Uterus (tissue), 4 donors: Measurements from ENCODE around the gene GAPVD1. TPM values are rescaled to one million over a fixed set of nuclear protein-coding genes. Genes with fewer than 3 reads are reported as not detected.

ENCODE experiments used
- DNase-seq, 2 donors: peaks; one replicate each; pipeline ENCODE4 v3.0.0-alpha.2; 2019 to 2020
- H3K27ac ChIP-seq, 2 donors: fragments of 200-600 bp; sonication (generic); 1 replicate in 1 of 2; 2 replicates in 1 of 2; pipeline ENCODE4 v1.5.1; 2016 to 2018
- H3K27me3 ChIP-seq, 2 donors: fragments of 200-600 bp; sonication (generic); one replicate each; pipeline ENCODE4 v1.5.1; 2018 to 2019; ENCODE audit warnings: control low read depth in 1 of 2
- H3K36me3 ChIP-seq, 2 donors: fragments of 200-600 bp; sonication (generic); one replicate each; pipeline ENCODE4 v1.5.1; 2019; ENCODE audit warnings: control low read depth in 1 of 2
- H3K4me1 ChIP-seq, 2 donors: fragments of 200-600 bp; sonication (generic); one replicate each; pipeline ENCODE4 v1.5.1; 2018 to 2019; ENCODE audit warnings: control low read depth in 1 of 2
- H3K4me3 ChIP-seq, 2 donors: fragments of 200-600 bp; sonication (generic); 1 replicate in 1 of 2; 2 replicates in 1 of 2; pipeline ENCODE4 v1.5.1; 2018 to 2019; ENCODE audit warnings: mild to moderate bottlenecking in 1 of 2
- H3K9me3 ChIP-seq, 2 donors: fragments of 200-600 bp; sonication (generic); one replicate each; pipeline ENCODE4 v1.5.1; 2019; ENCODE audit warnings: control low read depth in 1 of 2
- POLR2A ChIP-seq, 2 donors: fragments of 450-650 bp; IDR thresholded peaks; one replicate each; pipeline ENCODE4 v1.6.1; 2016; ENCODE audit warnings: antibody characterized with exemption in 2 of 2, mild to moderate bottlenecking in 1 of 2, moderate library complexity in 1 of 2
- intact Hi-C: fragments of 100-400 bp; cut with DNase I; formaldehyde crosslinking; loops from one replicate; pipeline ENCODE4 v1.15.1; 2023; ENCODE audit warnings: low total_unique reads
- total RNA-seq, 4 donors: library from RNA; depleted of rRNA in 3 of 4; stranded (reverse); fragments of >200 nt in 3 of 4; gene quantifications; one replicate each; pipeline versions ENCODE4 v1.1.0 to v1.2.4, GENCODE V29; 2014 to 2023
- TF ChIP-seq, protein P1 (sequence below), 4 experiments: fragments of 200-600 bp in 2 of 4; fragments of 450-650 bp in 2 of 4; sonication (generic) in 2 of 4; IDR thresholded peaks; one replicate each; pipeline ENCODE4 v1.5.1; 2016 to 2019; ENCODE audit warnings: antibody characterized with exemption in 4 of 4, mild to moderate bottlenecking in 2 of 4, moderate library complexity in 1 of 4
- donor health status: DM: yes; HTN: yes; CAD: no.

GAPVD1 gene
- total RNA-seq, 4 donors from 2014 or later = 41.0 to 73.8 (median 64.0) TPM

DNA sequence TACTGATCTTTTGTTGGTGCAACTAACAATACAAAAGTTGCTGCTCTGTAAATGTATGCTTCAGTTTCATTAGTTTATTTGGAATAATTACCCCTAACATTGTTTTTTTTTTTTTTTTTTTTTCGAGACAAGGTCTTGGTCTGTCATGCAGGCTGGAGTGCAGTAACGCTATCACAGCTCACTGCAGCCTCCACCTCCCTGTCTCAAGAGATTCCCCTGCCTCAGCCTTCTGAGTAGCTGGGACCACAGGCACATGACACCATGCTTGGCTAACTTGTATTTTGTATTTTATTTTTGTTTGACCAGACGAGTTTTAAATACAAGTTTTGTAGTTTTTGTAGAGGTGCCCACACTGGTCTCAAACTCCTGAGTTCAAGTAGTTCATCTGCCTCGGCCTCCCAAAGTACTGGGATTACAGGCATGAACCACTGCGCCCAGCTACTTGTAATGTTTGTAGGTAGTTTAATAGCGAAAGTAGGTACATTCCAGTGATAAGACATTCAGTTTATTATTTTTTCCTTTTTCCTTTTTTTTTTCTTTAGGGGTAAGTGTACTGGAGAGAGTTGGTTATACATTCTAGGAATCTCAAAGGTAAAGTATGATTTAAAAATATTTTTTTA lies 6.9 kb downstream of the GAPVD1 start:
- no peaks in the 10 kb centered on the region for H3K27me3 ChIP-seq
- TF ChIP-seq POLR2A (IDR thresholded peaks at IDR 0.05) = no peak
- no peaks in the 10 kb centered on the region for H3K4me1 ChIP-seq
- DNase-seq = no peak
- H3K27ac ChIP-seq = no peak overlapping the region
- intact Hi-C loops = no loop called here
- H3K4me3 ChIP-seq = no peak overlapping the region
- no peaks in the 10 kb centered on the region for H3K9me3 ChIP-seq
- H3K36me3 ChIP-seq = no peaks in the 10 kb centered on the region

DNA sequence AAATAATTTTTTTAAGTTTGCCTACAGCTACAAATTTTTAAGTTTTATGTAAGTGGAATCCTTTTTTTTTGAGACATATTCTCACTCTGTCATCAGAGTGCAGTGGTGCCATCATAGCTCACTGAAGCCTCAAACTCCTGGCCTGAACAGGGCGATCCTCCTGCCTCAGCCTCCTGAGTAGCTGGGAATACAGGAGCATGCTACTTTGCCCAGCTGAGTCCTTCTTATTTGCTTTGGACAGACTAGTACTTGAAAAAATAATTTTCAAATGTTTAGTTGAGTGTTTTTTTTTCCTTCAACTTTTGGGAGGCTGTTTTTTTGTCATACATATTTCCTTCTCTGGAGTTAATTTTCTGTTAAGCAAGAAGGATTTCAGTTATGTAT lies 7.4 kb downstream of the GAPVD1 start:
- H3K9me3 ChIP-seq = no peaks in the 10 kb centered on the region
- no peak for TF ChIP-seq POLR2A (IDR thresholded peaks at IDR 0.05)
- TF ChIP-seq, protein P1, sequence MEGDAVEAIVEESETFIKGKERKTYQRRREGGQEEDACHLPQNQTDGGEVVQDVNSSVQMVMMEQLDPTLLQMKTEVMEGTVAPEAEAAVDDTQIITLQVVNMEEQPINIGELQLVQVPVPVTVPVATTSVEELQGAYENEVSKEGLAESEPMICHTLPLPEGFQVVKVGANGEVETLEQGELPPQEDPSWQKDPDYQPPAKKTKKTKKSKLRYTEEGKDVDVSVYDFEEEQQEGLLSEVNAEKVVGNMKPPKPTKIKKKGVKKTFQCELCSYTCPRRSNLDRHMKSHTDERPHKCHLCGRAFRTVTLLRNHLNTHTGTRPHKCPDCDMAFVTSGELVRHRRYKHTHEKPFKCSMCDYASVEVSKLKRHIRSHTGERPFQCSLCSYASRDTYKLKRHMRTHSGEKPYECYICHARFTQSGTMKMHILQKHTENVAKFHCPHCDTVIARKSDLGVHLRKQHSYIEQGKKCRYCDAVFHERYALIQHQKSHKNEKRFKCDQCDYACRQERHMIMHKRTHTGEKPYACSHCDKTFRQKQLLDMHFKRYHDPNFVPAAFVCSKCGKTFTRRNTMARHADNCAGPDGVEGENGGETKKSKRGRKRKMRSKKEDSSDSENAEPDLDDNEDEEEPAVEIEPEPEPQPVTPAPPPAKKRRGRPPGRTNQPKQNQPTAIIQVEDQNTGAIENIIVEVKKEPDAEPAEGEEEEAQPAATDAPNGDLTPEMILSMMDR (IDR thresholded peaks at IDR 0.05) = no peak
- H3K36me3 ChIP-seq = no peaks in the 10 kb centered on the region
- no peaks in the 10 kb centered on the region for H3K4me1 ChIP-seq
- no peaks in the 10 kb centered on the region for H3K27me3 ChIP-seq
- no peak overlapping the region for H3K27ac ChIP-seq
- H3K4me3 ChIP-seq = no peak overlapping the region
- no peak for DNase-seq
- intact Hi-C loops = no loop called here

DNA sequence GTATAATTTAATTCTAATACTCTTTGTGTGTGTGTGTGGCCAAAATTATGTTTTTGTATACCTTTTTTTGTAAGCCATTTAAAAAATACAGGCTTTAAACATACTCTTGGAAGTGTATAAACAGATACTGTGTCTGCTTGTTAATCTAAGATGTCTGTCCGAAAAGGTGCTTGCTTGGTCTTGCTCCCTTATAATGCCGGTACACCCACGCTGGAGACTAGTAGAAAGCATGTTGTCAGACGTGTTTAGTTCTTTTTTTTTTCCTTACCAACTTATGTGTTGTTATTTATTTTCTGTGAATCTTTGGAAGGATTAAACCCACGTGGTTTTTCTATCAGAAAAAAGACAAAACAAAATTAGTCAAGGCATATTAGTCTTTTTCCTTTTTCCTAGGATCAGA lies 9.5 kb downstream of the GAPVD1 start:
- TF ChIP-seq POLR2A (IDR thresholded peaks at IDR 0.05) = no peak
- TF ChIP-seq, protein P1 (IDR thresholded peaks at IDR 0.05) = no peak
- Histone ChIP-seq H3K4me1 (no peaks in the 10 kb centered on the region), H3K4me3 (no peak overlapping the region), H3K36me3 (no peaks in the 10 kb centered on the region), H3K9me3 (no peaks in the 10 kb centered on the region), H3K27me3 (no peaks in the 10 kb centered on the region), H3K27ac (no peak overlapping the region)
- intact Hi-C loops = no loop called here
- DNase-seq = no peak

DNA sequence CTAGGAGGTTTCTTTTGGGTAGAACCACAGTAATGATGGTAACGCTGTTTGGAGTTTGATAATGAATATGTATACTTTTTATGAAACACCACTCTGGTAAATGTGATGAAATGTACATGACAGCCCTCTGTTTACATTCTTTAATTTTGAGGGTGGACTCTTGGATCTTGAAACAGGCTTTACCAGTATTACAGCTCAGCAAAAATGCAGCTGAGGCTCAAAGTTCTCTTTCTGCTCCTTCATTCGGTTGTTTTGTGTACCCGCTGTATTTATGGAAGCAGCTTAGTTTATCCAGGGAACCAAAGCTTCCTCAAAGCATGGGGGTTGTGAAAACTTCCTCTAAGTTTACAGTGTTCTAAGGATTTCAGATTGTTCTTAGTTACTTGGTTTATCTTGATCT lies 11.1 kb downstream of the GAPVD1 start:
- intact Hi-C loops = no loop called here
- Histone ChIP-seq H3K27ac (no peak overlapping the region), H3K27me3 (no peaks in the 10 kb centered on the region), H3K36me3 (no peaks in the 10 kb centered on the region), H3K9me3 (no peaks in the 10 kb centered on the region), H3K4me1 (no peaks in the 10 kb centered on the region), H3K4me3 (no peak overlapping the region)
- TF ChIP-seq, protein P1 (IDR thresholded peaks at IDR 0.05) = no peak
- TF ChIP-seq POLR2A (IDR thresholded peaks at IDR 0.05) = no peak
- DNase-seq = no peak

DNA sequence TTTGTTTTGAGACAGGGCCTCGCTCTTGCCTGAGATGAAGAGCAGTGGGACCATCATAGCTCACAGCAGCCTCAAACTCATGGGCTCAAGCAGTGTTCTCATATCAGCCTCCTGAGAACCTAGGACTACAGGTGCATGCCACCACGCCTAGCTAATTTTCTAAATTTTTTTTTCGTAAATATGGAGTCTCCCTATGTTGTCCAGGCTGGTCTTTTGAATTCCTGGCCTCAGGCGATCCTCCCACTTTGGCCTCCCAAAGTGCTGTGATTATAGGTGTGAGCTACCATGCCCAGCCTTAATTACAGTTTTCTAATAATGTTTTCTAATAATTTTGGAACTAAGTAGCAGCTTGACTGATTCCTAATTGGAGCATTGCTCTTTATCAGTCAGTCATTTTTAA lies 15.1 kb downstream of the GAPVD1 start:
- TF ChIP-seq, protein P1 (IDR thresholded peaks at IDR 0.05) = no peak
- no peak for TF ChIP-seq POLR2A (IDR thresholded peaks at IDR 0.05)
- Histone ChIP-seq H3K4me1 (no peaks in the 10 kb centered on the region), H3K4me3 (no peak overlapping the region), H3K9me3 (no peaks in the 10 kb centered on the region), H3K36me3 (no peaks in the 10 kb centered on the region), H3K27me3 (no peaks in the 10 kb centered on the region), H3K27ac (no peak overlapping the region)
- no peak for DNase-seq
- intact Hi-C loops = no loop called here

DNA sequence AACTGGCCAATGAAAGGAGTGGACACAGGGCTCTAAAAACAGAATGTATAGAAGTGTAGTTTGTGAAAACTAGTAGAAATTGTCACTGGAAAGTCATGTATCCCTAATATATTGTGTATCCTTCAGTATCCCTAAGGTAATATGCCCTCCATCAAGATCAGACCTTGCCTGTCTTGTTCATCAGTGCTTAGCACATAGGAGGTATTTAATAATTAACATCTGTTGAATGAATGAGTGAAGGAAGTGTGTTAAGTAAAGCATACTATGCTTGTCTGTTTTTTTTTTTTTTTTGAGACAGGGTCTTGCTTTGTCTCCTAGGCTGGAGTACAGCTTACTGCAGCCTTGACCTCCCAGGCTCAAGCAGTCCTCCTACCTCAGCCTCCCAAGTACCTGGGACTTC lies 15.8 kb downstream of the GAPVD1 start:
- Histone ChIP-seq H3K4me3 (no peak overlapping the region), H3K4me1 (no peaks in the 10 kb centered on the region), H3K36me3 (no peaks in the 10 kb centered on the region), H3K9me3 (no peaks in the 10 kb centered on the region), H3K27me3 (no peaks in the 10 kb centered on the region), H3K27ac (no peak overlapping the region)
- no peak for DNase-seq
- no peak for TF ChIP-seq POLR2A (IDR thresholded peaks at IDR 0.05)
- TF ChIP-seq, protein P1 (IDR thresholded peaks at IDR 0.05) = no peak
- intact Hi-C loops = no loop called here
